KMS-11 (cell line): ENCODE data around the gene ADAMTS9.

Source experiments
- H2AFZ ChIP-seq: fragments of 200-600 bp; sonication (generic); 2 replicates; pipeline ENCODE4 v1.6.1; 2016; ENCODE audit warnings: antibody characterized with exemption, mixed run types, low read depth
- H3K27ac ChIP-seq: fragments of 200-600 bp; sonication (generic); 2 replicates; pipeline ENCODE4 v1.6.1; 2016; ENCODE audit warnings: mild to moderate bottlenecking, mixed run types
- H3K27me3 ChIP-seq: fragments of 200-600 bp; sonication (generic); 2 replicates; pipeline ENCODE4 v1.6.1; 2017; ENCODE audit warnings: mild to moderate bottlenecking, low read depth, mixed run types, moderate library complexity; ENCODE audit not compliant: insufficient read depth
- H3K36me3 ChIP-seq: fragments of 200-600 bp; sonication (generic); 2 replicates; pipeline ENCODE4 v1.6.1; 2017; ENCODE audit warnings: mild to moderate bottlenecking, mixed run types; ENCODE audit not compliant: insufficient read depth
- H3K4me1 ChIP-seq: fragments of 200-600 bp; sonication (generic); 2 replicates; pipeline ENCODE4 v1.6.1; 2016; ENCODE audit warnings: mild to moderate bottlenecking, low read depth, mixed run types; ENCODE audit not compliant: poor library complexity, severe bottlenecking
- H3K4me2 ChIP-seq: fragments of 200-600 bp; sonication (generic); 2 replicates; pipeline ENCODE4 v1.7.0; 2016; ENCODE audit warnings: mild to moderate bottlenecking, mixed run types
- H3K4me3 ChIP-seq: fragments of 200-600 bp; sonication (generic); IDR thresholded peaks from 2 replicates; pipeline ENCODE4 v1.6.1; 2017; ENCODE audit warnings: low read depth, low read length, mixed read lengths; ENCODE audit not compliant: insufficient read depth
- H3K79me2 ChIP-seq: fragments of 200-600 bp; sonication (generic); 2 replicates; pipeline ENCODE4 v1.6.1; 2016; ENCODE audit warnings: low read depth, mixed run types; ENCODE audit not compliant: insufficient read depth
- H3K9ac ChIP-seq: fragments of 200-600 bp; sonication (generic); 2 replicates; pipeline ENCODE4 v1.6.1; 2016; ENCODE audit warnings: mild to moderate bottlenecking, mixed run types
- H4K20me1 ChIP-seq: fragments of 200-600 bp; sonication (generic); 2 replicates; pipeline ENCODE4 v1.6.1; 2016; ENCODE audit warnings: mild to moderate bottlenecking, mixed run types; ENCODE audit not compliant: insufficient read depth
- TF ChIP-seq, protein P1 (sequence below): fragments of 200-600 bp; sonication (generic); conservative IDR thresholded peaks from 2 replicates; pipeline ENCODE4 v1.6.1; 2017; ENCODE audit warnings: low read depth, mild to moderate bottlenecking, antibody characterized with exemption, low read length, moderate library complexity, mixed read lengths

ADAMTS9 gene

DNA sequence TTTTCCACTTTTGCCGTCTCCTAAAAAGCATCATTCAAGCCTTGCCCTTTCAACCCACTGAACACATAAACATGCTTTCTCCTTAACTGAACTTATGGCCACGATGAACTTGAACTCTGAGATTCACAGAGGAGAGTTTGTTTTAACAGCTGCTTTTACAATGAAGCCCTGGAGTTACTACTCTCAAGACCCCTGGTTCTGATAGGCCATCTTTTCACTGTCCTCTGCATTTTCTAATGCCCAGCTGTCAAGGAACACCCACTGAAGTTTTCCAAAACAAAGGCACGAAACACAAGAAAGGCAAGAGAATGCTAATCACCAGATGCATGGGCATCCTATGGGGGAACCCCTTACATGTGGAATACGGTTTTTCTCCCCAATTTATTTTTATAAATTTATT lies 100.8 kb downstream of the ADAMTS9 start:
- Histone ChIP-seq H3K4me3 (no peak overlapping the region), H3K27me3 (no peaks in the 10 kb centered on the region), H3K27ac (no peak overlapping the region), H3K4me2 (no peak overlapping the region), H4K20me1 (no peaks in the 10 kb centered on the region), H3K79me2 (no peaks in the 10 kb centered on the region), H3K9ac (no peak overlapping the region), H3K4me1 (no peaks in the 10 kb centered on the region), H2AFZ (no peak overlapping the region), H3K36me3 (no peaks in the 10 kb centered on the region)
- TF ChIP-seq, protein P1, sequence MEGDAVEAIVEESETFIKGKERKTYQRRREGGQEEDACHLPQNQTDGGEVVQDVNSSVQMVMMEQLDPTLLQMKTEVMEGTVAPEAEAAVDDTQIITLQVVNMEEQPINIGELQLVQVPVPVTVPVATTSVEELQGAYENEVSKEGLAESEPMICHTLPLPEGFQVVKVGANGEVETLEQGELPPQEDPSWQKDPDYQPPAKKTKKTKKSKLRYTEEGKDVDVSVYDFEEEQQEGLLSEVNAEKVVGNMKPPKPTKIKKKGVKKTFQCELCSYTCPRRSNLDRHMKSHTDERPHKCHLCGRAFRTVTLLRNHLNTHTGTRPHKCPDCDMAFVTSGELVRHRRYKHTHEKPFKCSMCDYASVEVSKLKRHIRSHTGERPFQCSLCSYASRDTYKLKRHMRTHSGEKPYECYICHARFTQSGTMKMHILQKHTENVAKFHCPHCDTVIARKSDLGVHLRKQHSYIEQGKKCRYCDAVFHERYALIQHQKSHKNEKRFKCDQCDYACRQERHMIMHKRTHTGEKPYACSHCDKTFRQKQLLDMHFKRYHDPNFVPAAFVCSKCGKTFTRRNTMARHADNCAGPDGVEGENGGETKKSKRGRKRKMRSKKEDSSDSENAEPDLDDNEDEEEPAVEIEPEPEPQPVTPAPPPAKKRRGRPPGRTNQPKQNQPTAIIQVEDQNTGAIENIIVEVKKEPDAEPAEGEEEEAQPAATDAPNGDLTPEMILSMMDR, result no peak

DNA sequence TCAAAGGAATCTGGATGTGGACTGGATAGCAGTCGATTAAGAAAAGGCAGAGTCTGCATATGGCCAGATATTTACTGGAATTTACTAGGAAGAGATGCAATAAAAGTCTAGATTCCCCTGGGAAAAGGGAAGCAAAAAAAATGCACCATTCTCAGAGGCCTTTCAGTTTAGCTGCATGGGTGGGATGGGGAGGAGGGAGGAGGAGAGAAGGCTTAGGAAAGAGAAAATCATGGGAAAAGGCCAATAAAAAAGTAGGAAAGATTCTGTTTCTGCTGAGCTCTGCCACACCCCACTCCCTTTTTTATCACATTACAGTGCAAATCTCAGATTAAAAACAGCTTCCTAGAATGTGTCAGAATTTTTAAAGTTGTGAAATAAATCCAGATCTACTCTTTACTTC lies 103.6 kb downstream of the ADAMTS9 start:
- H3K27ac ChIP-seq, result no peak overlapping the region
- H3K27me3 ChIP-seq, result no peaks in the 10 kb centered on the region
- no peak overlapping the region for H2AFZ ChIP-seq
- H3K4me1 ChIP-seq, result no peaks in the 10 kb centered on the region
- no peak overlapping the region for H3K4me3 ChIP-seq
- H3K36me3 ChIP-seq, result no peaks in the 10 kb centered on the region
- H3K4me2 ChIP-seq, result no peak overlapping the region
- H4K20me1 ChIP-seq, result no peaks in the 10 kb centered on the region
- no peaks in the 10 kb centered on the region for H3K79me2 ChIP-seq
- H3K9ac ChIP-seq, result no peak overlapping the region
- TF ChIP-seq, protein P1, result no peak

DNA sequence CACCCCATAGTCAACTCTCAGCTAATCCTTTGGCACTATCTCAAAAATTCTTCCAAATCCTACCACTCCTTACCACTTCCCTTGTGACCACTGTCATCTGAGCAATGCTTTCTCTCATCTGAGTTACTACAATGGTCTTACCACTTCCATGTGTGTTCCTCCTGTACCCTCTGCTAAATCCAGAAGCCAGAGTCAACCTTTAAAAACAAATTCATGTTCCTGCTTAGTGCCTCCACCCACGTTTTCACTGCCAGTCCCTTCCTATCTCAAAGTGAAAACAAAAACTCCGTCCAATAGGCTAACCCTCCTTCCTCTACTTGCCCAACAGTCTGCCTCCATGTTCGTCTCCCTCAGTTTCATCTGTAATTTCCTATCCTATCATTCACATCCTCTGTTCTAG lies 109.0 kb downstream of the ADAMTS9 start:
- no peak overlapping the region for H3K4me2 ChIP-seq

DNA sequence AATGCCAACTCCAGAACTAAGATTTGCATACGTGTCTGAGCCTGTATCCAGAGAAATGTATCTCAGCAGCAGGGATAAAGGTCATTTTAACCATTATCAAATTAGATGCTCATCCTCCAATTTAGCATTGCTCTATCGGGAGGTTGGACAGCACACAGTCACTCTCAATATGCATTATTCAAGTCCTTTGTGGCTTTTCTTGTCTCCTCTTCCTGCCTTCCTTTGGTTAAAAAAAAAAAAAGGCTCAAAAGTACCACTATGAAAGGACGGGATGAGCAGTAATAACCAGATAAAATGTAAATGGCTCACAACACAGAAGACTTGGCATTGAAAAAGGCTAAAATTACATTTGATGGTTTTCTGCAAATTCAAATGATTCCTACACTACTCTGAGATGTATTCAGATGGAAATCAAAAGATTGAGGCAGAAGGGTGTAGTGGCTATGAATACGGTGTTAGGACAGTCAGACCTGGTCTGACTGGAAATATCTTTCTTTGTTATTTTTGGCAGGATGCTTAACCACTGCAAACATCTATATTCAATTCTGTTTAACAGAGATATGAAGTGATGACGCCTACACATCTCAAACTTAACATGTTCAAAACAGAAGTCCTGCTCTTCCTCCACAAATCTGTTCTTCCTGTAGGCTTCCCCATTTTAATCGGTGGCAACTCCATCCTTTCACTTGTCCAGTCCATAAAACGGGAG lies 109.6 kb downstream of the ADAMTS9 start:
- no peaks in the 10 kb centered on the region for H3K4me1 ChIP-seq
- no peak overlapping the region for H3K4me2 ChIP-seq
- H3K36me3 ChIP-seq, result no peaks in the 10 kb centered on the region
- H3K9ac ChIP-seq, result no peak overlapping the region
- H2AFZ ChIP-seq, result no peak overlapping the region
- no peaks in the 10 kb centered on the region for H3K27me3 ChIP-seq
- no peaks in the 10 kb centered on the region for H3K79me2 ChIP-seq
- H3K27ac ChIP-seq, result no peak overlapping the region
- H3K4me3 ChIP-seq, result no peak overlapping the region
- no peaks in the 10 kb centered on the region for H4K20me1 ChIP-seq
- TF ChIP-seq, protein P1, result no peak

More for the DNA sequence above, 109.0 kb downstream of the ADAMTS9 start:
- H4K20me1 ChIP-seq, result no peaks in the 10 kb centered on the region
- H3K9ac ChIP-seq, result no peak overlapping the region
- no peak overlapping the region for H2AFZ ChIP-seq
- H3K27ac ChIP-seq, result no peak overlapping the region
- no peak overlapping the region for H3K4me3 ChIP-seq
- H3K79me2 ChIP-seq, result no peaks in the 10 kb centered on the region
- TF ChIP-seq, protein P1, result no peak
- no peaks in the 10 kb centered on the region for H3K4me1 ChIP-seq
- no peaks in the 10 kb centered on the region for H3K36me3 ChIP-seq
- H3K27me3 ChIP-seq, result no peaks in the 10 kb centered on the region
